ENCODE data around the gene SYNGR3. TPM values are rescaled to one million over a fixed set of nuclear protein-coding genes. Genes with fewer than 3 reads are reported as not detected.

The SYNGR3 gene
- total and polyA plus RNA-seq, 2 of the 13 experiments (the other 11 are each of a cell fraction or from before 2014, with no cell fraction given) = 0.97 to 5.7 TPM

GRCh38 chr16:2023092-2024031 lies 33.6 kb downstream of the SYNGR3 start (continued):
- no peak for TF ChIP-seq KDM1A (CRISPR knock-in tag; IDR thresholded peaks at IDR 0.05)
- TF ChIP-seq HINFP (CRISPR knock-in tag; IDR thresholded peaks at IDR 0.05; ENCODE audit: low read depth) = no peak
- TF ChIP-seq HDAC1 (CRISPR knock-in tag; IDR thresholded peaks at IDR 0.05) = peak; percentile 75
- no peak for TF ChIP-seq SNRNP70 (IDR thresholded peaks at IDR 0.05; ENCODE audit: low read depth, low read length)
- TF ChIP-seq HES4 (CRISPR knock-in tag; IDR thresholded peaks at IDR 0.05; ENCODE audit: borderline replicate concordance) = peak; percentile 55; the same call in 1 of the 2 replicates
- no peak for TF ChIP-seq ZNF75D (CRISPR knock-in tag; IDR thresholded peaks at IDR 0.05; ENCODE audit: borderline replicate concordance)
- peak; percentile 58; the same call in 1 of the 2 replicates for TF ChIP-seq REPIN1 (CRISPR knock-in tag; IDR thresholded peaks at IDR 0.05; ENCODE audit: borderline replicate concordance, low read depth)
- no peak for TF ChIP-seq MAFG (CRISPR knock-in tag; IDR thresholded peaks at IDR 0.05)
- TF ChIP-seq ERF (CRISPR knock-in tag; IDR thresholded peaks at IDR 0.05) = peak; percentile 80
- TF ChIP-seq ZNF816 (CRISPR knock-in tag; IDR thresholded peaks at IDR 0.05; ENCODE audit: borderline replicate concordance) = no peak
- TF ChIP-seq TCF7L2 (IDR thresholded peaks at IDR 0.05; ENCODE audit: low read depth, low read length) = no peak
- TF ChIP-seq, protein P1, sequence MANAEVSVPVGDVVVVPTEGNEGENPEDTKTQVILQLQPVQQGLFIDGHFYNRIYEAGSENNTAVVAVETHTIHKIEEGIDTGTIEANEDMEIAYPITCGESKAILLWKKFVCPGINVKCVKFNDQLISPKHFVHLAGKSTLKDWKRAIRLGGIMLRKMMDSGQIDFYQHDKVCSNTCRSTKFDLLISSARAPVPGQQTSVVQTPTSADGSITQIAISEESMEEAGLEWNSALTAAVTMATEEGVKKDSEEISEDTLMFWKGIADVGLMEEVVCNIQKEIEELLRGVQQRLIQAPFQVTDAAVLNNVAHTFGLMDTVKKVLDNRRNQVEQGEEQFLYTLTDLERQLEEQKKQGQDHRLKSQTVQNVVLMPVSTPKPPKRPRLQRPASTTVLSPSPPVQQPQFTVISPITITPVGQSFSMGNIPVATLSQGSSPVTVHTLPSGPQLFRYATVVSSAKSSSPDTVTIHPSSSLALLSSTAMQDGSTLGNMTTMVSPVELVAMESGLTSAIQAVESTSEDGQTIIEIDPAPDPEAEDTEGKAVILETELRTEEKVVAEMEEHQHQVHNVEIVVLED (CRISPR knock-in tag; IDR thresholded peaks at IDR 0.05; ENCODE audit: borderline replicate concordance) = peak; percentile 64; the same call in 1 of the 2 replicates
- TF ChIP-seq ZNF354B (CRISPR knock-in tag; IDR thresholded peaks at IDR 0.05) = peak; percentile 57; the same call in 1 of the 2 replicates
- no peak for TF ChIP-seq ZNF503 (CRISPR knock-in tag; IDR thresholded peaks at IDR 0.05)
- no peak for TF ChIP-seq ZNF292 (CRISPR knock-in tag; IDR thresholded peaks at IDR 0.05; ENCODE audit: borderline replicate concordance, low read depth)
- TF ChIP-seq ZNF431 (CRISPR knock-in tag; IDR thresholded peaks at IDR 0.05; ENCODE audit: borderline replicate concordance, low read depth) = no peak; the same call in 1 of the 2 replicates

Measured in HepG2 (cell line).